ENCODE results near the gene PTPN20.
"Not testable (repeated sequence)": the region's sequence is repeated elsewhere in the genome, so short reads cannot be mapped to it uniquely, and the experiment has no call there.

- not testable (repeated sequence) for TF ChIP-seq CTCF (IDR thresholded peaks at IDR 0.05; ENCODE audit: low read length); EZH2 (IDR thresholded peaks at IDR 0.05; ENCODE audit: borderline replicate concordance, low read length)
Measured at GRCh38 chr10:46901247-46901646, 10.0 kb upstream of the PTPN20 start.
